Spleen (tissue), 11 donors: Measurements from ENCODE around the gene NRDE2. TPM values are rescaled to one million over a fixed set of nuclear protein-coding genes. Genes with fewer than 3 reads are reported as not detected.
"Not testable (repeated sequence)": the region's sequence is repeated elsewhere in the genome, so short reads cannot be mapped to it uniquely, and the experiment has no call there.

Experiments used
- DNase-seq: peaks from one replicate; pipeline ENCODE4 v3.0.0-alpha.2; 2020
- H3K27ac ChIP-seq, 8 donors: fragments of 200-600 bp; sonication (generic) in 7 of 8; 1 replicate in 4 of 8; 2 replicates in 4 of 8; pipeline versions ENCODE4 v1.5.0 to v1.8.0; 2016 to 2021; ENCODE audit warnings: inconsistent platforms in 4 of 8, mild to moderate bottlenecking in 4 of 8, moderate library complexity in 1 of 8
- H3K27me3 ChIP-seq, 7 donors: fragments of 200-600 bp; sonication (generic) in 6 of 7; replicated peaks in 1 of 7; 1 replicate in 4 of 7; 2 replicates in 3 of 7; pipeline versions ENCODE4 v1.5.0 to v1.8.0; 2016 to 2021; ENCODE audit warnings: inconsistent platforms in 3 of 7, mild to moderate bottlenecking in 1 of 7
- H3K36me3 ChIP-seq, 6 donors: fragments of 200-600 bp; sonication (generic) in 5 of 6; 1 replicate in 4 of 6; 2 replicates in 2 of 6; pipeline versions ENCODE4 v1.5.0 to v1.8.0; 2016 to 2021; ENCODE audit warnings: inconsistent platforms in 2 of 6
- H3K4me1 ChIP-seq, 6 donors: fragments of 200-600 bp; sonication (generic) in 5 of 6; 1 replicate in 3 of 6; 2 replicates in 3 of 6; pipeline versions ENCODE4 v1.5.0 to v1.8.0; 2016 to 2021; ENCODE audit warnings: inconsistent platforms in 3 of 6
- H3K4me3 ChIP-seq, 8 donors: fragments of 200-600 bp; sonication (generic) in 7 of 8; 1 replicate in 4 of 8; 2 replicates in 4 of 8; pipeline versions ENCODE4 v1.5.0 to v1.8.0; 2016 to 2021; ENCODE audit warnings: inconsistent platforms in 4 of 8, mild to moderate bottlenecking in 4 of 8, moderate library complexity in 2 of 8
- H3K9me3 ChIP-seq, 8 donors: fragments of 200-600 bp; sonication (generic) in 7 of 8; 1 replicate in 4 of 8; 2 replicates in 4 of 8; pipeline versions ENCODE4 v1.5.0 to v1.8.0; 2016 to 2021; ENCODE audit warnings: inconsistent platforms in 4 of 8
- POLR2A ChIP-seq, 3 donors: fragments of 450-650 bp; IDR thresholded peaks; one replicate each; pipeline ENCODE4 v1.5.1; 2017; ENCODE audit warnings: antibody characterized with exemption in 3 of 3, mild to moderate bottlenecking in 1 of 3
- POLR2AphosphoS5 ChIP-seq, 3 donors: sonication (generic); formaldehyde crosslinking; IDR thresholded peaks; one replicate each; pipeline ENCODE4 v1.5.1; 2017; ENCODE audit warnings: antibody characterized with exemption in 3 of 3
- WGBS, 5 donors: extraction: QIAGEN DNeasy Blood & Tissue Kit in 3 of 5; methylation state at CpG; one replicate each; pipeline versions ENCODE4 v1.1.5 to v1.1.7; 2013 to 2018; 5-methylcytosine and 5-hydroxymethylcytosine counted together
- intact Hi-C: fragments of 100-400 bp; cut with DNase I; formaldehyde crosslinking; loops from one replicate; pipeline ENCODE4 v1.15.0; 2023; ENCODE audit warnings: low total_unique reads
- polyA plus RNA-seq, 3 donors: library from polyadenylated mRNA; stranded (reverse); fragments of 200-250 nt; gene quantifications; one replicate each; pipeline ENCODE4 v1.2.1, GENCODE V29; 2013
- total RNA-seq, 7 donors: library from RNA; depleted of rRNA in 3 of 7; stranded (reverse); fragments of >200 nt in 3 of 7; fragmentation: NEBNext Ultra II Directional in 4 of 7; extraction: Animal tissue kit (Norgen Biotek cat#: 25700) in 4 of 7; gene quantifications; one replicate each; pipeline versions ENCODE4 v1.1.0 to v1.2.1, GENCODE V29; 2016 to 2021
- TF ChIP-seq, protein P1 (sequence below), 11 experiments: fragments of 200-600 bp in 7 of 11; fragments of 450-650 bp in 4 of 11; sonication (generic) in 4 of 11; IDR thresholded peaks in 8 of 11; conservative IDR thresholded peaks in 3 of 11; 1 replicate in 7 of 11; 2 replicates in 4 of 11; pipeline versions ENCODE4 v1.4.0 to v1.8.0; 2016 to 2021; ENCODE audit warnings: antibody characterized with exemption in 11 of 11, inconsistent platforms in 4 of 11, mild to moderate bottlenecking in 1 of 11
- donor health status: healthy with polysubstance abuse.
- donor health status: DM: no; HTN: no; CAD: no; lungs with moderate emphysema.
- donor health status: DM: no; HTN: no; CAD: no.
- donor health status: Bipolar disorder and iron deficiency.
- donor health status: healthy.
- donor health status: DM: no; HTN: no; CAD: no.
- donor health status: DM: yes; HTN: yes; CAD: no.

NRDE2 gene
- total and polyA plus RNA-seq, 10 donors, result 6.3 to 28.9 (median 17.0) TPM

DNA sequence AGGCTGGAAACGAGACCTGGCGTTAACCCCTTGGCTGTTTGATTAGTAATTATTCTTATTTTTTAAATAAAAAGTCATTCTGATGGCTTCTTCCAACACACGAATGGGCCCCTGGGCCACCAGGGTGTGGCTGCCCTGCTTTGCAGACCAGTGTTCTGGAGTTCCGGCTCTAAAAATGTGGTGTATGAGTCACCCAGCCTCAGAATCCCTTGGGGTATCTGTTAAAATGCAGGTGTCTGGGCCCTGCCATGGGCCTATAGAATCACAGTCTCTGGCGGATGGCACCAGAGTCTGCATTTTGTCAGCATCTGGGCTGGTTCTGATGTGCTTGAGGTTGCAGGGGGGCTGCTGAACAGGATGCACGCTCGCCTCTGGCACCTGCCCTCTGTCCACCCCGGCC is 77.9 kb downstream of the NRDE2 start:
- H3K27ac ChIP-seq, result no peak overlapping the region
- intact Hi-C loops, result no loop called here
- peaks cover 9 to 27% (median 20%) of the 10 kb centered on the region in 6 donors for H3K4me1 ChIP-seq
- peaks cover 0 to 12% (median 0%) of the 10 kb centered on the region in 7 donors for H3K27me3 ChIP-seq
- 72 to 94% (median 78%) methylated on average over 8 of the region's 8 CpGs for WGBS, 5 donors
- no peak for DNase-seq
- TF ChIP-seq, protein P1, sequence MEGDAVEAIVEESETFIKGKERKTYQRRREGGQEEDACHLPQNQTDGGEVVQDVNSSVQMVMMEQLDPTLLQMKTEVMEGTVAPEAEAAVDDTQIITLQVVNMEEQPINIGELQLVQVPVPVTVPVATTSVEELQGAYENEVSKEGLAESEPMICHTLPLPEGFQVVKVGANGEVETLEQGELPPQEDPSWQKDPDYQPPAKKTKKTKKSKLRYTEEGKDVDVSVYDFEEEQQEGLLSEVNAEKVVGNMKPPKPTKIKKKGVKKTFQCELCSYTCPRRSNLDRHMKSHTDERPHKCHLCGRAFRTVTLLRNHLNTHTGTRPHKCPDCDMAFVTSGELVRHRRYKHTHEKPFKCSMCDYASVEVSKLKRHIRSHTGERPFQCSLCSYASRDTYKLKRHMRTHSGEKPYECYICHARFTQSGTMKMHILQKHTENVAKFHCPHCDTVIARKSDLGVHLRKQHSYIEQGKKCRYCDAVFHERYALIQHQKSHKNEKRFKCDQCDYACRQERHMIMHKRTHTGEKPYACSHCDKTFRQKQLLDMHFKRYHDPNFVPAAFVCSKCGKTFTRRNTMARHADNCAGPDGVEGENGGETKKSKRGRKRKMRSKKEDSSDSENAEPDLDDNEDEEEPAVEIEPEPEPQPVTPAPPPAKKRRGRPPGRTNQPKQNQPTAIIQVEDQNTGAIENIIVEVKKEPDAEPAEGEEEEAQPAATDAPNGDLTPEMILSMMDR (IDR thresholded peaks at IDR 0.05 in 8 of 11, conservative IDR thresholded peaks at IDR 0.05 in 3 of 11), result no peak
- TF ChIP-seq POLR2A (IDR thresholded peaks at IDR 0.05) (no peak), POLR2AphosphoS5 (IDR thresholded peaks at IDR 0.05) (no peak)
- H3K9me3 ChIP-seq, result no peaks in the 10 kb centered on the region
- H3K4me3 ChIP-seq, result no peak overlapping the region
- peaks cover 0 to 5% (median 0%) of the 10 kb centered on the region in 6 donors for H3K36me3 ChIP-seq

DNA sequence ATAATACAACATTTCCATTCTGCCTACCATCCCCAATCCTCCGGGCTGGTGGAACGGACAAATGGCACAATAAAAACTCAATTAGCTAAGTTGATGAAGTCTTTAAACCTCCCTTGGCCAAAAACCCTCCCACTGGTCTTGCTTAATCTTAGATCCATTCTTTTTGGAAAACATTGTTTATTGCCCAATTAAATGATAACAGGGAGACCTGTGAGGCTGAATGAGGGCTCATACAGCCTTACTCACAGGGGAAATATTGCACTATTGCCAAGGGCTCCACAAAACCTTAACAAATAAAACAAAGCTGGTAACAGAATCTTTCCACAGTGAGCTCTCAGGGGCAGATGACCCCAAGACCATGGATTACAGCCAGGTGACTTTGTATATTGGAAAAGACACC is 83.1 kb downstream of the NRDE2 start:
- TF ChIP-seq, protein P1 (IDR thresholded peaks at IDR 0.05 in 8 of 11, conservative IDR thresholded peaks at IDR 0.05 in 3 of 11), result no peak
- TF ChIP-seq POLR2AphosphoS5 (IDR thresholded peaks at IDR 0.05), result no peak
- no peak for TF ChIP-seq POLR2A (IDR thresholded peaks at IDR 0.05)

DNA sequence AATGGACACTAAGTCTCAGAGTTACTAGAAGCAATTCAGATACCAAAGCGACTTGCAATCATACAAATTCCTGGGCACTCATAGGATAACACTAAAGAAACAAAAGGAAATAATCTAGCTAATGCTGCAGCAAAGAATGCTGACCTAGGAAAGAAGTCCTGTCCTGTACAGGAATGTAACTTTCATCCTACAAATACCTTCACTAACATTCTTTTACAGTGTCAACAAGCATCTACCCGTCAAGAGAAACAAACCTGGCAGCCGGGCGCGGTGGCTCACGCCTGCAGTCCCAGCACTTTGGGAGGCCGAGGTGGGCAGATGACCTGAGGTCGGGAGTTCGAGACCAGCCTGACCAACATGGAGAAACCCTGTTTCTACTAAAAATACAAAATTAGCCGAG is 84.3 kb downstream of the NRDE2 start:
- H3K27ac ChIP-seq, intact Hi-C loops, DNase-seq, H3K4me1 ChIP-seq, H3K4me3 ChIP-seq, H3K36me3 ChIP-seq: not testable (repeated sequence)
- peaks cover 0 to 11% (median 0%) of the 10 kb centered on the region in 7 donors for H3K27me3 ChIP-seq
- H3K9me3 ChIP-seq, result peaks cover 0 to 18% (median 4%) of the 10 kb centered on the region in 8 donors
- WGBS, 5 donors, result 86 to 94% (median 89%) methylated on average over 10 of the region's 10 CpGs

More for the DNA sequence above, 83.1 kb downstream of the NRDE2 start:
- Histone ChIP-seq H3K27ac (no peak overlapping the region), H3K9me3 (peaks cover 0 to 6% (median 0%) of the 10 kb centered on the region in 8 donors), H3K4me1 (no peaks in the 10 kb centered on the region), H3K4me3 (no peak overlapping the region), H3K36me3 (no peaks in the 10 kb centered on the region), H3K27me3 (peaks cover 0 to 8% (median 0%) of the 10 kb centered on the region in 7 donors)
- intact Hi-C loops, result no loop called here
- no peak for DNase-seq
- 83 to 93% (median 90%) methylated on average over 2 of the region's 2 CpGs for WGBS, 5 donors

- 69 to 83% (median 81%) methylated on average over 4 of the region's 4 CpGs for WGBS, 5 donors
- DNase-seq, result no peak
- H3K36me3 ChIP-seq, result no peaks in the 10 kb centered on the region
- no peaks in the 10 kb centered on the region for H3K4me1 ChIP-seq
- H3K4me3 ChIP-seq, result no peak overlapping the region
- TF ChIP-seq POLR2A (IDR thresholded peaks at IDR 0.05) (no peak), POLR2AphosphoS5 (IDR thresholded peaks at IDR 0.05) (no peak)
- TF ChIP-seq, protein P1 (IDR thresholded peaks at IDR 0.05 in 8 of 11, conservative IDR thresholded peaks at IDR 0.05 in 3 of 11), result no peak
- H3K27me3 ChIP-seq, result peaks cover 0 to 8% (median 0%) of the 10 kb centered on the region in 7 donors
- intact Hi-C loops, result no loop called here
- H3K27ac ChIP-seq, result no peak overlapping the region
- peaks cover 0 to 23% (median 9%) of the 10 kb centered on the region in 8 donors for H3K9me3 ChIP-seq
Observed at GRCh38 chr14:90246936-90247335, 84.8 kb downstream of the NRDE2 start.

- H3K27ac ChIP-seq, result no peak overlapping the region
- DNase-seq, result no peak
- H3K4me1 ChIP-seq, result no peaks in the 10 kb centered on the region
- H3K9me3 ChIP-seq, result peaks cover 12 to 68% (median 54%) of the 10 kb centered on the region in 8 donors
- TF ChIP-seq, protein P1 (IDR thresholded peaks at IDR 0.05 in 8 of 11, conservative IDR thresholded peaks at IDR 0.05 in 3 of 11), result no peak
- TF ChIP-seq POLR2AphosphoS5 (IDR thresholded peaks at IDR 0.05) (no peak), POLR2A (IDR thresholded peaks at IDR 0.05) (no peak)
- intact Hi-C loops, result no loop called here
- no peaks in the 10 kb centered on the region for H3K36me3 ChIP-seq
- H3K27me3 ChIP-seq, result peaks cover 0 to 3% (median 0%) of the 10 kb centered on the region in 7 donors
- no peak overlapping the region for H3K4me3 ChIP-seq
Observed at GRCh38 chr14:90242444-90242843, 89.3 kb downstream of the NRDE2 start.
